Loucy (cell line): ENCODE results near the gene HOXD4.

Source experiments
- CTCF ChIP-seq: fragments of 200-600 bp; sonication (generic); conservative IDR thresholded peaks from 2 replicates; pipeline ENCODE4 v1.5.1; 2014; ENCODE audit warnings: mild to moderate bottlenecking, antibody characterized with exemption, low read length
- EZH2phosphoT487 ChIP-seq: fragments of 200-600 bp; IDR thresholded peaks from 2 replicates; pipeline ENCODE4 v1.6.1; 2018; ENCODE audit warnings: antibody characterized with exemption, mild to moderate bottlenecking, moderate library complexity, borderline replicate concordance

GRCh38 chr2:176189681-176190641 lies 38.6 kb downstream of the HOXD4 start:
- TF ChIP-seq EZH2phosphoT487 (no peak), CTCF (no peak)
